ENCODE results near the gene KCTD16.

KCTD16 gene

DNA sequence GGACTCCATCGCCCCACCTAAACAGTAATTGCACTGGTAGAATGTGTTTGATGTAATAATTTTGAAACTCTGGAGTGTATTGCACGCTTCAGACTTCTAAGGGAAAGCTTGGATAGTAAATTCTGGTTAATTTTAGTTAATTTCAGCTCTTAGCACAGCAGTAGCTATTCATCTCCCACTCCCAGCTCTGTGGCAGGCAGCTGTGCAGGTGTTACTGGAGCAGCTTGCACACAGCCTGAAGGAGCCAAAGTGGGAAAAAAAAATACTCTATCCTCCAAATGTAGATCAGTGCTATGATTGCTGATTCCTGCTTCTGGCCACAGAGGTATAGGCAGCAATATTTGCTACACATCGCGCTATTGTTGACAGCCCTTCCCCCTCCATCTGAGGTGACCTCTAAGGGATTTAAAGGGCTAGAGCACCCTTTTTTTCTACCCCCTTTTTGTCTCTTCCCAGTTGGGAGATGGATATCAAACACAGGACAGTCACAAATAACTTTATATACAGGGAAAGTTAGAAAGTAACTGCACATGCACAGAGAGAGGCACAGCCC, 97.4 kb downstream of the KCTD16 start:
- no peak overlapping the region for H3K4me2 ChIP-seq (ENCODE audit: insufficient read depth, low read length)
- H3K36me3 ChIP-seq (ENCODE audit: insufficient read depth, low read length) = no peaks in the 10 kb centered on the region
- H3K9me3 ChIP-seq (ENCODE audit: insufficient read depth, low read length, severe bottlenecking) = no peaks in the 10 kb centered on the region
- H3K4me3 ChIP-seq (ENCODE audit: low read depth in 1 of 2, low read length in 2 of 2) = no peak overlapping the region
- no peak for ATAC-seq (ENCODE audit: insufficient read depth, low read depth)
- DNase-seq = no peak
- H3K9ac ChIP-seq (ENCODE audit: low read depth, low read length) = no peak overlapping the region
- no peak overlapping the region for H3K27ac ChIP-seq (ENCODE audit: low read length)
- H3K4me1 ChIP-seq (ENCODE audit: insufficient read depth, low read length) = no peaks in the 10 kb centered on the region
- no peaks in the 10 kb centered on the region for H3K79me2 ChIP-seq (ENCODE audit: insufficient read depth, low read length)
- H3K27me3 ChIP-seq (ENCODE audit: insufficient read depth, low read length, poor library complexity) = peaks cover 5% of the 10 kb centered on the region
- H2AFZ ChIP-seq (ENCODE audit: low read depth, low read length) = no peak overlapping the region
- TF ChIP-seq EZH2 (IDR thresholded peaks at IDR 0.05; ENCODE audit: borderline replicate concordance, low read depth, low read length, severe bottlenecking) (no peak), CTCF (IDR thresholded peaks at IDR 0.05; ENCODE audit: borderline replicate concordance, extremely low read depth, low read length, poor library complexity, severe bottlenecking) (no peak)
- H4K20me1 ChIP-seq (ENCODE audit: insufficient read depth, low read length) = no peaks in the 10 kb centered on the region

- no peak for ATAC-seq (ENCODE audit: insufficient read depth, low read depth)
- Histone ChIP-seq H3K4me2 (ENCODE audit: insufficient read depth, low read length) (no peak overlapping the region), H3K4me1 (ENCODE audit: insufficient read depth, low read length) (no peaks in the 10 kb centered on the region), H2AFZ (ENCODE audit: low read depth, low read length) (no peak overlapping the region), H3K4me3 (ENCODE audit: low read depth in 1 of 2, low read length in 2 of 2) (no peak overlapping the region), H4K20me1 (ENCODE audit: insufficient read depth, low read length) (no peaks in the 10 kb centered on the region), H3K36me3 (ENCODE audit: insufficient read depth, low read length) (no peaks in the 10 kb centered on the region), H3K27me3 (ENCODE audit: insufficient read depth, low read length, poor library complexity) (no peaks in the 10 kb centered on the region), H3K79me2 (ENCODE audit: insufficient read depth, low read length) (no peaks in the 10 kb centered on the region), H3K27ac (ENCODE audit: low read length) (no peak overlapping the region), H3K9ac (ENCODE audit: low read depth, low read length) (no peak overlapping the region), H3K9me3 (ENCODE audit: insufficient read depth, low read length, severe bottlenecking) (no peaks in the 10 kb centered on the region)
- TF ChIP-seq CTCF (IDR thresholded peaks at IDR 0.05; ENCODE audit: borderline replicate concordance, extremely low read depth, low read length, poor library complexity, severe bottlenecking) (no peak), EZH2 (IDR thresholded peaks at IDR 0.05; ENCODE audit: borderline replicate concordance, low read depth, low read length, severe bottlenecking) (no peak)
- no peak for DNase-seq
These were observed 102.8 kb downstream of the KCTD16 start for GRCh38 chr5:144273232-144274027.

DNA sequence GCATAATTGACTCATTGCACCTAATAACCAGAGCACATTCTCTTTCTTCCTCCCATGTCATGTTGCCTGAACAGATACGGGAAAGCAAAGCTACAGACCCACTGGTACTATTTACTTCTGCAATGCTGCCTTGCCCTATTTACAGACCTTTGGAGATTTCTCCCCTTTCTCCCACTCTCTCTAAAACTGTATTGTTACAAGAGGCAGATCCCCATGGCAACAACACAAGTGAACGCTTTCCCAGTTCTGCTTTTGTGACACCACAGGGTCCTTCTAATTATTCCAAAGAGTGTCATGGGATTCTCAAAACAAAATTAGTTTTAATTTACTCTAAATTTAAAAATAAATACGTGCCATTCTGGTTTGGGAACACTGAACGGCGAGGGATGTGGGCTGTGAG, 104.7 kb downstream of the KCTD16 start:
- no peak overlapping the region for H3K4me3 ChIP-seq (ENCODE audit: low read depth in 1 of 2, low read length in 2 of 2)
- no peak overlapping the region for H3K9ac ChIP-seq (ENCODE audit: low read depth, low read length)
- H3K27ac ChIP-seq (ENCODE audit: low read length) = no peak overlapping the region
- H3K4me2 ChIP-seq (ENCODE audit: insufficient read depth, low read length) = no peak overlapping the region
- H3K36me3 ChIP-seq (ENCODE audit: insufficient read depth, low read length) = no peaks in the 10 kb centered on the region
- no peaks in the 10 kb centered on the region for H3K9me3 ChIP-seq (ENCODE audit: insufficient read depth, low read length, severe bottlenecking)
- ATAC-seq (ENCODE audit: insufficient read depth, low read depth) (no peak), DNase-seq (no peak)
- H3K4me1 ChIP-seq (ENCODE audit: insufficient read depth, low read length) = no peaks in the 10 kb centered on the region
- H3K79me2 ChIP-seq (ENCODE audit: insufficient read depth, low read length) = no peaks in the 10 kb centered on the region
- TF ChIP-seq EZH2 (IDR thresholded peaks at IDR 0.05; ENCODE audit: borderline replicate concordance, low read depth, low read length, severe bottlenecking) (no peak), CTCF (IDR thresholded peaks at IDR 0.05; ENCODE audit: borderline replicate concordance, extremely low read depth, low read length, poor library complexity, severe bottlenecking) (no peak)
- H4K20me1 ChIP-seq (ENCODE audit: insufficient read depth, low read length) = no peaks in the 10 kb centered on the region
- no peak overlapping the region for H2AFZ ChIP-seq (ENCODE audit: low read depth, low read length)
- H3K27me3 ChIP-seq (ENCODE audit: insufficient read depth, low read length, poor library complexity) = no peaks in the 10 kb centered on the region
